ENCODE results near the gene FCF1.

DNA sequence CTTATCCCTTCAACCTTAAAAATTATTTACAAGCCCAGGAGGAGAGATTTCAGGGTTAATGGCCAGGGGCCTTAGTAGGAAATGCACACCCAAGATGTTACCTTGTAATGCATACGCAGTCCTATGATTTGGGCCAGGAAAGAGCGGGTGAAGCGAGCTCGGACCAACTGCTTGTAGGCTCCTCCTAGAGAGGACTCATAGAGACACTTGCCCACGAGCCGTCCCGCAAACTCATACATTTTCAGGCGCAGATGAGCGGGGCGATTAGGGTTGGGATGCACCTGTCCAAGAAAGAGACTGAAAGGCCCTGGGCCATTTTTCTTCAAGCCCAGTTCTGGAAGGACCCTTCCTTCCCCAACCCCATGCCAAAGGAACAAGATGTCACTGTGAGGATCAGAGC lies 43.1 kb upstream of the FCF1 start:
- TF ChIP-seq, protein P1, sequence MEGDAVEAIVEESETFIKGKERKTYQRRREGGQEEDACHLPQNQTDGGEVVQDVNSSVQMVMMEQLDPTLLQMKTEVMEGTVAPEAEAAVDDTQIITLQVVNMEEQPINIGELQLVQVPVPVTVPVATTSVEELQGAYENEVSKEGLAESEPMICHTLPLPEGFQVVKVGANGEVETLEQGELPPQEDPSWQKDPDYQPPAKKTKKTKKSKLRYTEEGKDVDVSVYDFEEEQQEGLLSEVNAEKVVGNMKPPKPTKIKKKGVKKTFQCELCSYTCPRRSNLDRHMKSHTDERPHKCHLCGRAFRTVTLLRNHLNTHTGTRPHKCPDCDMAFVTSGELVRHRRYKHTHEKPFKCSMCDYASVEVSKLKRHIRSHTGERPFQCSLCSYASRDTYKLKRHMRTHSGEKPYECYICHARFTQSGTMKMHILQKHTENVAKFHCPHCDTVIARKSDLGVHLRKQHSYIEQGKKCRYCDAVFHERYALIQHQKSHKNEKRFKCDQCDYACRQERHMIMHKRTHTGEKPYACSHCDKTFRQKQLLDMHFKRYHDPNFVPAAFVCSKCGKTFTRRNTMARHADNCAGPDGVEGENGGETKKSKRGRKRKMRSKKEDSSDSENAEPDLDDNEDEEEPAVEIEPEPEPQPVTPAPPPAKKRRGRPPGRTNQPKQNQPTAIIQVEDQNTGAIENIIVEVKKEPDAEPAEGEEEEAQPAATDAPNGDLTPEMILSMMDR (IDR thresholded peaks at IDR 0.05), result no peak
- TF ChIP-seq MXI1 (IDR thresholded peaks at IDR 0.05; ENCODE audit: low read depth, low read length) (no peak), JUND (IDR thresholded peaks at IDR 0.05) (no peak), EP300 (IDR thresholded peaks at IDR 0.05; ENCODE audit: borderline replicate concordance in 1 of 2, low read depth in 1 of 2, low read length in 1 of 2) (no peak), TAF1 (IDR thresholded peaks at IDR 0.05; ENCODE audit: borderline replicate concordance, low read depth, low read length) (no peak), RCOR1 (IDR thresholded peaks at IDR 0.05; ENCODE audit: low read length) (no peak), EZH2phosphoT487 (IDR thresholded peaks at IDR 0.05; ENCODE audit: borderline replicate concordance, low read depth) (no peak), YY1 (IDR thresholded peaks at IDR 0.05; ENCODE audit: low read depth) (no peak), POLR2AphosphoS5 (IDR thresholded peaks at IDR 0.05; ENCODE audit: low read depth, low read length) (no peak), RFX5 (IDR thresholded peaks at IDR 0.05; ENCODE audit: low read length) (no peak), RAD21 (IDR thresholded peaks at IDR 0.05; ENCODE audit: low read length) (no peak)
- TF ChIP-seq, protein P2, sequence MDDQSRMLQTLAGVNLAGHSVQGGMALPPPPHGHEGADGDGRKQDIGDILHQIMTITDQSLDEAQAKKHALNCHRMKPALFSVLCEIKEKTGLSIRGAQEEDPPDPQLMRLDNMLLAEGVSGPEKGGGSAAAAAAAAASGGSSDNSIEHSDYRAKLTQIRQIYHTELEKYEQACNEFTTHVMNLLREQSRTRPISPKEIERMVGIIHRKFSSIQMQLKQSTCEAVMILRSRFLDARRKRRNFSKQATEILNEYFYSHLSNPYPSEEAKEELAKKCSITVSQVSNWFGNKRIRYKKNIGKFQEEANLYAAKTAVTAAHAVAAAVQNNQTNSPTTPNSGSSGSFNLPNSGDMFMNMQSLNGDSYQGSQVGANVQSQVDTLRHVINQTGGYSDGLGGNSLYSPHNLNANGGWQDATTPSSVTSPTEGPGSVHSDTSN (IDR thresholded peaks at IDR 0.05), result no peak
- TF ChIP-seq, protein P3, sequence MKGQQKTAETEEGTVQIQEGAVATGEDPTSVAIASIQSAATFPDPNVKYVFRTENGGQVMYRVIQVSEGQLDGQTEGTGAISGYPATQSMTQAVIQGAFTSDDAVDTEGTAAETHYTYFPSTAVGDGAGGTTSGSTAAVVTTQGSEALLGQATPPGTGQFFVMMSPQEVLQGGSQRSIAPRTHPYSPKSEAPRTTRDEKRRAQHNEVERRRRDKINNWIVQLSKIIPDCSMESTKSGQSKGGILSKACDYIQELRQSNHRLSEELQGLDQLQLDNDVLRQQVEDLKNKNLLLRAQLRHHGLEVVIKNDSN (IDR thresholded peaks at IDR 0.05; ENCODE audit: borderline replicate concordance, low read depth), result no peak
- TF ChIP-seq, protein P4, sequence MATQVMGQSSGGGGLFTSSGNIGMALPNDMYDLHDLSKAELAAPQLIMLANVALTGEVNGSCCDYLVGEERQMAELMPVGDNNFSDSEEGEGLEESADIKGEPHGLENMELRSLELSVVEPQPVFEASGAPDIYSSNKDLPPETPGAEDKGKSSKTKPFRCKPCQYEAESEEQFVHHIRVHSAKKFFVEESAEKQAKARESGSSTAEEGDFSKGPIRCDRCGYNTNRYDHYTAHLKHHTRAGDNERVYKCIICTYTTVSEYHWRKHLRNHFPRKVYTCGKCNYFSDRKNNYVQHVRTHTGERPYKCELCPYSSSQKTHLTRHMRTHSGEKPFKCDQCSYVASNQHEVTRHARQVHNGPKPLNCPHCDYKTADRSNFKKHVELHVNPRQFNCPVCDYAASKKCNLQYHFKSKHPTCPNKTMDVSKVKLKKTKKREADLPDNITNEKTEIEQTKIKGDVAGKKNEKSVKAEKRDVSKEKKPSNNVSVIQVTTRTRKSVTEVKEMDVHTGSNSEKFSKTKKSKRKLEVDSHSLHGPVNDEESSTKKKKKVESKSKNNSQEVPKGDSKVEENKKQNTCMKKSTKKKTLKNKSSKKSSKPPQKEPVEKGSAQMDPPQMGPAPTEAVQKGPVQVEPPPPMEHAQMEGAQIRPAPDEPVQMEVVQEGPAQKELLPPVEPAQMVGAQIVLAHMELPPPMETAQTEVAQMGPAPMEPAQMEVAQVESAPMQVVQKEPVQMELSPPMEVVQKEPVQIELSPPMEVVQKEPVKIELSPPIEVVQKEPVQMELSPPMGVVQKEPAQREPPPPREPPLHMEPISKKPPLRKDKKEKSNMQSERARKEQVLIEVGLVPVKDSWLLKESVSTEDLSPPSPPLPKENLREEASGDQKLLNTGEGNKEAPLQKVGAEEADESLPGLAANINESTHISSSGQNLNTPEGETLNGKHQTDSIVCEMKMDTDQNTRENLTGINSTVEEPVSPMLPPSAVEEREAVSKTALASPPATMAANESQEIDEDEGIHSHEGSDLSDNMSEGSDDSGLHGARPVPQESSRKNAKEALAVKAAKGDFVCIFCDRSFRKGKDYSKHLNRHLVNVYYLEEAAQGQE (IDR thresholded peaks at IDR 0.05; ENCODE audit: low read depth, low read length), result no peak

Data from SK-N-SH (cell line).